Measurements from ENCODE around the gene FEN1.

FEN1 gene

GRCh38 chr11:61830237-61831105 is 37.8 kb downstream of the FEN1 start:
- CTCF ChIA-PET: interaction anchor here (0.9 to 6.9 kb wide), 10 partner anchors 10 to 251 kb away, joined by 3 to 52 read pairs (median 8); partner anchors contain the start of gene FADS1
- no peak for TF ChIP-seq CTCF (IDR thresholded peaks at IDR 0.05; ENCODE audit: control extremely low read depth, extremely low read depth, low read depth, missing control alignments)
- POLR2A ChIA-PET: interaction anchor here (1.5 kb wide), 1 partner anchor 15 kb away, joined by 7 read pairs; no protein-coding TSS in a partner anchor
- DNase-seq (ENCODE audit: extremely low spot score): no peak

GRCh38 chr11:61832207-61832606 is 39.5 kb downstream of the FEN1 start:
- CTCF ChIA-PET: interaction anchor here (2.2 to 6.9 kb wide), 3 partner anchors 14 to 36 kb away, joined by 10 to 52 read pairs (median 10); partner anchors contain the start of gene FADS1

GRCh38 chr11:61832754-61833153 is 40.0 kb downstream of the FEN1 start:
- no peak for TF ChIP-seq CTCF (IDR thresholded peaks at IDR 0.05; ENCODE audit: control extremely low read depth, extremely low read depth, low read depth, missing control alignments)
- POLR2A ChIA-PET: no interaction called here
- CTCF ChIA-PET: interaction anchor here (2.2 to 6.9 kb wide), 3 partner anchors 14 to 37 kb away, joined by 10 to 52 read pairs (median 10); partner anchors contain the start of gene FADS1

More at GRCh38 chr11:61832207-61832606, 39.5 kb downstream of the FEN1 start:
- POLR2A ChIA-PET: no interaction called here
- DNase-seq (ENCODE audit: extremely low spot score): no peak
- no peak for TF ChIP-seq CTCF (IDR thresholded peaks at IDR 0.05; ENCODE audit: control extremely low read depth, extremely low read depth, low read depth, missing control alignments)

GRCh38 chr11:61833471-61833870 is 40.8 kb downstream of the FEN1 start:
- CTCF ChIA-PET: interaction anchor here (1.3 to 1.4 kb wide), 2 partner anchors 19 to 38 kb away, joined by 4 read pairs; no protein-coding TSS in a partner anchor
- POLR2A ChIA-PET: no interaction called here
- no peak for TF ChIP-seq CTCF (IDR thresholded peaks at IDR 0.05; ENCODE audit: control extremely low read depth, extremely low read depth, low read depth, missing control alignments)
- DNase-seq (ENCODE audit: extremely low spot score): no peak

More at GRCh38 chr11:61832754-61833153, 40.0 kb downstream of the FEN1 start:
- no peak for DNase-seq (ENCODE audit: extremely low spot score)

GRCh38 chr11:61833926-61834277 is 41.2 kb downstream of the FEN1 start:
- POLR2A ChIA-PET: interaction anchor here (1.4 kb wide), 1 partner anchor 37 kb away, joined by 4 read pairs; no protein-coding TSS in a partner anchor
- no peak for TF ChIP-seq CTCF (IDR thresholded peaks at IDR 0.05; ENCODE audit: control extremely low read depth, extremely low read depth, low read depth, missing control alignments)
- no peak for DNase-seq (ENCODE audit: extremely low spot score)
- CTCF ChIA-PET: interaction anchor here (0.9 to 1.5 kb wide), 10 partner anchors 14 to 274 kb away, joined by 3 to 5 read pairs (median 4); partner anchors contain the start of gene FADS1

GRCh38 chr11:61834278-61835048 is 41.8 kb downstream of the FEN1 start:
- ChIA-PET POLR2A (interaction anchor here (0.5 to 1.4 kb wide), 6 partner anchors 19 to 1739 kb away, joined by 3 to 6 read pairs (median 4); no protein-coding TSS in a partner anchor), CTCF (interaction anchor here (0.8 to 1.5 kb wide), 11 partner anchors 14 to 274 kb away, joined by 3 to 5 read pairs (median 3); partner anchors contain the start of gene FADS1)
- no peak for TF ChIP-seq CTCF (IDR thresholded peaks at IDR 0.05; ENCODE audit: control extremely low read depth, extremely low read depth, low read depth, missing control alignments)
- DNase-seq (ENCODE audit: extremely low spot score): peak; percentile 89

Data from GM10248 (cell line).